Activated CD8-positive, alpha-beta memory T cell treated with anti-CD3 and anti-CD28 coated beads, Interleukin-2, amount 50 U/mL, for 24 hours (primary cell): ENCODE data around the gene SUCO.
"Not testable (repeated sequence)": the region's sequence is repeated elsewhere in the genome, so short reads cannot be mapped to it uniquely, and the experiment has no call there.

Experiments
- DNase-seq: peaks from one replicate; pipeline ENCODE4 v3.0.0-alpha.2; 2020; ENCODE audit errors: extremely low read depth

Gene SUCO

DNA sequence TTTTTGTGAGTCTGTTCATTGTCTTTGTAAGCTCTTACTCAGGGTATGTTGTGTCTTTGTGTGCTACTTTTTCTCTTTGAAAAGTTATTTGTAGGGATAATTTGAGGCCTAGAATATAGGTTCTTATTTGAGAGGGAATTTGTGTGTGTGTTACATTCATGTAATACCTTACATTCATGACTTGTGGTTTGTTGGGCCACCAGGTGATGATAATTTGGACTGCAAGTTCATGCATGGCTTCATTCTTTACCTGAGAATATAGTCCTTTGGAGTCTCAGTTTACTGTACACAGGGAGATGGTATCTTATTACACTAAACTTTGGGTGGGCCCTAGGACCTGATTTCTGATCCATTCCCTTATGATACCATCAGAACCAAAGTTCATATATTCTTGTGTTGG is 74.2 kb downstream of the SUCO start:
- DNase-seq, result no peak

DNA sequence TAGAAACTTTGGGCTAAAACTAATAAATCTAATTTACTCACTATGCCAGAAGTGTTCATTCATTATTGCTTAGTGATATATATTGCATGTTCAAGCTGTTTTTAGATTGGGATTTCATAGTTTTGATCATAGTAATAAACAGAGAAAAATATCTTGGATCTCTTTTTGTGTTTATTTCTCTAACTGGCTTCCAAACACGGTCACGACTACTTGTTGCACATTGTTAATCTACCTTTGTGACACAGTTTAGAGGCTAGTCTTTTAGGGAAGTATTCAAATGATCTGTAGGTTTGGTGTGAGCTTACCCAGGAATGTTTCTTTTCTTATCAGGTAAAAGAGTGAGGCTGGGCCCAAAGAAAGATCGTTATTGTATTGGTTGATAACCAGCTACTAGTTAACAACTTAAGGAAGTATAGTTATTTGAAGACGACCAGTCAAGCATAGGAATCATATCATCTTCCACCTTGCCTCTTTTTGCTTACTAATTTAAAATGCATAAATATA is 75.2 kb downstream of the SUCO start:
- no peak for DNase-seq

DNA sequence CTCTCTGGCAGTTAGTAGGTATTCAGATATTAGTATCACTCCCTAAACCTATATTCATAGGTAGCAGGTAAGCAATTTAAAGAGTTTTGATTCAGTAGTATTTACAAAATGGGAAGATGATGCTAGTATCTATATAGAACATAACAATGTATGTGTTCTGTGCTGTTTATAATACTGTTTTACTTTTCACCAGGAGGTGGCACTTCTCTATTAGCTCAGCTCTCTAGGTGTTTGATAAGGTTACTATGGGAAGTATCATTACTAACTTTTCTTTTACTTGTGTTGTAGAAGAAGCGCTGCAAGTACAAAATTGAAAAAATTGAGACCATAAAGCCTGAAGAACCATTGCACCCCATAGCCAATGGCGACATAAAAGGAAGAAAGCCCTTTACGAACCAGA is 76.6 kb downstream of the SUCO start:
- DNase-seq, result no peak

DNA sequence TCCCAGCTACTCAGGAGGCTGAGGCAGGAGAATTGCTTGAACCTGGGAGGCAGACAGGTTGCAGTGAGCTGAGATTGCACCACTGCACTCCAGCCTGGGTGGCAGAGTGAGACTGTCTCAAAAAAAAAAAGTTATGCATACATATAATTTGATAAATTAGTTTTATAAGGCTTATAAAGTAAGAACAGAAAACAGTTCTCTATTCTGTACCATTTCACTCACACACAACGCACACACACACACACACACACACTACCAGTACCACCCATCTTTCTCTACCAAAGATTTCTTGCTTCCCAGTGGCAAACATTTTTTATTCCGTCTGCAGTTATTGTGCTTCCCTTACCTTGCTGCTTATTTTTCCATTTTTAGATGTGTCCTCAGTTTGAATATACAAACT is 79.5 kb downstream of the SUCO start:
- no peak for DNase-seq

DNA sequence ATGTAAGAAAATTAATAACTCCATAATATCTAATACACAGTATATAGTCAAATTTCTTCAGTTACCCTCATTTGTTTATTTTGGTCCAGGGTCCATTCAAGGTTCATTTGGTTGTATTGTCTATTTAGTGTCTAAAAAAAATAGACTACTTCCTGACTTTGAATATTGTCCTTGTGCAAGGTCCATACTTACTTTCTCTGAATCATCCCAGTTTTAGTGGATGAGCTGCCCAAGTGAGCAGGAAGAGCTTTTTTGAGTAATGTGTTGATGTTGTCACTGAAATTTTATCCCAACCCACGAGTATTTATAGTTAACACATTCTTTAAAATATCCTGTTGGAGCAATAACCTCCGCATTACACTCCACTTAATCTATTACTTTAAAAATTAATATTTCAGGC is 80.3 kb downstream of the SUCO start:
- no peak for DNase-seq

DNA sequence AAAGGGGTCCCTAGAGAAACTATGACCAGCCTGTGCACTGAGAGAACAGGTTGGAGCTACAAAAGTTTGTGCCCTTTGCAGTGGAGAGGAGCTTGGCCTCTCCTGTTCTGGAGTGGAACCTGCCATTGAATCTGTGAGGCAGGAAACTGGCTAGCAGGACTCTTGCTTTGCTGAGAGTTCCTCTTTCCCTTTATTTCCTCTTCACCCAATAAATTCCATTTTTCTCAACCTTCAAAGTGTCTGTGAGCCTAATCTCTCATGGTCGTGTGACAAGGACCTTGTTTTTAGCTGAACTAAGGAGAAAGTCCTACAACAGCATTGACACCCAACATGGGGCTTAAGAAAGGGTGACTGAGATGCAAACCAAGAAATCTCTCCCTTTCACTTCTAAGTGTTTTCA is 83.2 kb downstream of the SUCO start:
- DNase-seq, result no peak

DNA sequence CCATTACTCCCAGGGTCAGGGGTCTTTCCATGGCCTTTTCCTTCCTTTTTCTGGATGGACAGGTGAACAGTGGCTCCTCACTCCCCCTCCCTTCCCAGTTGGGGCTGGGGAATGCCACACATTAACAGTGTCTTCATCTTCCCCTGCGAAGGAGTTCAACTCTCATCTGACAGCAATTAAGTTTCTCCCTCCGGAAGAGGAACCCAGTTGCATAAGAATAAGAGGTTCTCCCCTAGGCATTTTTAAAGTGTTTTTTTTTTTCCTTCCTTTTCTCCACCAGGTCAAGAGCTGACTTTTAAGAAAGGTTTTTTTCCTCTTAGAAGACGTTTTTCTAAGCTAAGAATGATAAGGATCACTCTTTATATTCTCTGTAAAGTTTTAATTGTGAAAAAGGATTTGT is 83.7 kb downstream of the SUCO start:
- DNase-seq, result no peak

DNA sequence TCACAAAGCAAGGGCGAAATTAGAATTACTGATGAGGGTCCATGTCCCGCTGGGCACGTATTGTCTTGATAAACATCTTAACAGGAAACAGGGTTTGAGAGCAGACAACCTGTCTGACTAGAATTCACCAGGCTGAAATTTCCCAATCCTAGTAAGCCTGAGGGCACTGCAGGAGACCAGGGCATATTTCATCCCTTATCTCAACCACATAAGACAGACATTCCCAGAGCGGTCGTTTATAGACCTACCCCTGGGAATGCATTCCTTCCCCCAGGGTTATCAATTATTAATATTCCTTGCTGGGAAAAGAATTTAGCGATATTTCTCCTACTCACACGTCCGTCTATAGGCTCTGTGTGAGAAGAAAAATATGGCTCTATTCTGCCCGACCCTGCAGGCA is 87.7 kb downstream of the SUCO start:
- not testable (repeated sequence) for DNase-seq

DNA sequence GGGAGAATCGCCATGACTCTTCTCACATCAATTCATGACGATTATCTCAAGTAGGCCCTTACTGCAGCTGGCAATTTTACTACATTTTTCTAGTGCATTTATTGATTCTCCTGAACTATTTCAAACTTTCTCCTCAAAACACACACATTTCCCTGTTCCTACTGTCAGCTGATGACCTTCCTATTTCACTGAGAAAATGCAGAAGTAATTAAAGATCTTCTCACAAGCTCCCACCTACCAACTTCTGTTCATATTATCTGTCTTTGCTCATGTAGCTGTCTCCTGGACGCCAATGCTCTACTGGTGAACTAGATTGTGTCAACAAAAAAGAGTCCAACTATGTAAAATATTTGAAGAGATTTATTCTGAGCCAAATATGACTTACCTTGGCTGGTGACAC is 89.6 kb downstream of the SUCO start:
- no peak for DNase-seq

DNA sequence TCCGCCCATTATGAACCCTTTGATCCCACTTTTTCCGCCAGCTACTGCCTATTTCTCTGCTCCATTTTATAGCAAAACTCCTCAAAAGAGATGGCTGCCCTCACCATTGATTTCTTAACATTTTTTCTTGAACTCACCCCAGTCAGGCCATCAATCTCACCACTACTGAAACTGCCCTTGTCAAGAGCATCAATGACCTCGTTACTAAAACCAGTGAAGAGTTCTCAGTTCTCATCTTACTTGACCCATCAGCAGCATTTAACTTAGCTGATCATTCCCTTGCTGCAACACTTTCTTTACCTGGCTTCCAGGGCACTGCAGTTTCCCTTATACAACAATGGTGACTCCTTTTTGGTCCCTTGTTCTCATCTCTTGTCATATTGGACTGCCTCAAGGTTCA is 90.8 kb downstream of the SUCO start:
- DNase-seq, result no peak

DNA sequence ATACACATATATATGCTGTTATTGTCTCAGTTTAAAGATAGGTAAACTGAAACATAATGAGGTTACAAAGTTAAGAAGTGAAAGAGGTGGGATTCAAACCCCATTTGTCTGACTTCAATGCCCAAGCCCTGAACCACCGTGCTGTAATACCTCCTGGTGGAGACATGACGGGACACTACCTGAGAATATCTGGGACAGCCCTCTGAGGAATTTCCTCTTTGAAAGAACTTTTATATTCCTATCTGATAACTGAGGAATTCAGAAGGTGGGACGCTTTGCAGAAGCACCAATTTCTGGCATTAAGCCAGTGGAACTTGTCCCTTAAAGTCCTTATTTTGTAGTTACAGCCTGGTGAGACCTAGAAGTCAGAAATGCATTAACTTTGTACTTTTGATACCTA is 93.9 kb downstream of the SUCO start:
- DNase-seq, result no peak

DNA sequence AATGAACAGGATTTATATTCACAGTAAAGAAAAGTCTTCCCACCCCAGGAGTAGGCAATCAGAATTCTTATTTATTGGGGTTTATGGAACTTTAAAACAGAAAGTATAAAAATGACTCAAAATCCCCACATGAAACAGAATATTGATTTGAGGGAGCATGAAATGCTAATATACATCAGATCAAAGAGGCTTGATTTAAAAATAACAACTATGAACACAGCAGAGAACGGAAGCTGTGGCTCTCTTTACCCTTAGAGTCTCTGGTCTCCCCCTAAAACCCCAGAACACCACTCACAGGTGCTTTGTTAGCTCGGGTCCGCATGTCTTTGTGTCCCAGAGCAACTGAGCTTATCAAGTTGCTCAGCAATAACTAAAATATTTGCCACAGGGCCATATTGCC is 94.8 kb downstream of the SUCO start:
- no peak for DNase-seq

DNA sequence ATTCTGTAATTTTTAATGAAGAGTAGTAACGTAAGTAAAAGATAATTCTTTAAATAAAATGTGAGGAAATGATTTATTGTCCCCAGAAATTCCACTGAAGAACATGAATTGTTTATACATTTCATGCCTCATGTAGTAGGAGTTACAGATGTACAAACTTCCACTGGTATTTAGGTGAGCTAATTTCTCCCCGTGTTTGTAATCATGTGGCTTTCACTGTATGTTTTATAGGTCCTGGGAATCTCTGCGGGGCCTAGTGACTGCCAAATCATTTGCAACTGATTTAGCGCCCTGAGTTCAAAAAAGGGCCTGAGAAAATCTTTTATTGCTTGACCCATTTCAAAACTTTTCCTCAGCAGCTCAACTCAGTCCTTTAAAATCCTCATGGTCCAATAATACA is 95.5 kb downstream of the SUCO start:
- no peak for DNase-seq

DNA sequence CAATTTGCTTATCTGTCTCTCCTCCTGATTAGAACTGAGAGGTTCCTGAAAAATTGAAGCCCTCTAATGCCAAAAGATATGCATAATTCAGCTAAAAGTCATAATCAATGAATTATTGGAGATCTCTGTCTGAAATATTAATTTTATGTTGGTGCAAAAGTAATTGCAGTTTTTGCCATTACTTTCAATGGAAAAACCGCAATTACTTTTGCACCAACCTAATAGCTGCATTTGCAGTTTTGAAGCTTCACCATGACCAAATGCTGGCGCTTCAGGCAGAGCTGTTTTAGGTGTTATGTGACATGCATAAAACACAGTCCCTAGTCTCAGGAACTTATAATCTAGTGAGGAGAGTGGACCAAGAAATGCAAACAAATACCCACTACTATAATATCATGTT is 96.2 kb downstream of the SUCO start:
- no peak for DNase-seq

DNA sequence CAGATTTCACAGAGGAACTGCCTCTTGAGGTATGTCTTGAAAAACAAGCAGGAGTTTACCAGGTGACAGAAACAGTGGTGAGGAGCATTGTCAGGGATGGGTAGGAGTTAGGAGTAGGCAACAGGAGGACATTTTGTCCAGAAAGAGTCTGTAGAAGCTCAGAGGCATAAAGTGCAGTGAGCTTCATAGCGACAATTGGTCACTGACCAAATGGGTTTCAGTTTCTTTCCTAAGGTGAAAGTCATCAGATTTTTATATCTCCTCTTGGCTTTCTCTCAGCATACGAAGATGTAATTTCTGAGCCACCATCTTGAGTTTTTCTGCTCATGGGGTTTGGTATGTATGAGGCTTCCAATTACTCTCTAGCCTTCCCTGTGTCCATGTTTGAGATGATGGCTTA is 96.7 kb downstream of the SUCO start:
- no peak for DNase-seq

DNA sequence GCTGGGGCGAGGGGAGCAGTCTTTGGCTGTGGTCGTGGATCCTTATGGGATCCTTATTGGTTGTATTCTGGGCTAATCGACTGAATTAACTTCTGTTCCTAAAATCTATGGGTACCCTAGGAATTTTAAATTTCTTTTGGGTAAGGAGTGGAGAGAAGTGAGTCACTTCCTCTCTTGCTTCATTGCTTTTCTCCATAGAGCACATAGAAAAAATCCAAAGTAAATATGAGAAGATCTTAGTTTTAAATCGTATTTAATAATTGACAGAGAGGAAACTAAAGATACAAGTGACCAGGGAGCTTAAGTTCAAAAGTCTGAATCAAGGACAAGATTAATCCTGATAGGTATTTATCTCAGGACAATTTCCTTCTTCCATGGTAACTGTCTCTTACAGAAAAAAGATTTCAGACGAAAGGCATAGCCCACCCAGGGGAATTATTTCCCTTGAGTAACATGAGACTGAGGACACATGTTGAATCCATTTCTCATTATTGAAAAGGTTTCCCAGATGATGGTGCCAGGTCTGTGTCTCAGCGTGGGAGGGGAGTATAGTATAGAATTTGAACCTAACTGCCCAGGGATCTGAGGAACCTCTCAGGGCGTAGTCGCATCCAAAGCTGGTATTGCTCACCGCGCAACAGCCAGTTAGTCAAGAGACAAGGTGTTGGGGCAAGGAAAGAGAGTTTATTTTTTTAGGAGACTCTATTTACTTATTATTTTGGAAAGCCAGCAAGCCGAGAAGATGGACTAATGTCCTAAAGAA is 97.3 kb downstream of the SUCO start:
- no peak for DNase-seq

DNA sequence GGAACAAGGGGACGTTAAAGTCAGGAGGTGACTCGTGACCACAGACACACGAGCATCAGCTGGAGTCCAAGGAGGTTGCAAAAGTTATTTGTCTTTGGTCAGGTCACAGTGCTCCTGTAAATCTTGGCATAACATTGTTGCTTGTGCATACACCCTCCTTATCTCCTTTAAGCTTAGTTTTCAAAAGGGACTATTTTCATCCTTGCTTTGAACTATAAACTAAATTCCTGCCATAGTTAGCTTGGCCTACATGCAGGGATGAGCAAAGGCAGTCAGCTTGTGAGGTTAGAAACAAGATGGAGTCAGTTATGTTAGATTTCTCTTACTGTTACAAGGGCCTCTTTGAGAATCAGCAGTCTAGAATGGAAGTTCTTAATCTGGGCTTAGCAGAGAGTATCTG is 97.9 kb downstream of the SUCO start:
- DNase-seq, result no peak

DNA sequence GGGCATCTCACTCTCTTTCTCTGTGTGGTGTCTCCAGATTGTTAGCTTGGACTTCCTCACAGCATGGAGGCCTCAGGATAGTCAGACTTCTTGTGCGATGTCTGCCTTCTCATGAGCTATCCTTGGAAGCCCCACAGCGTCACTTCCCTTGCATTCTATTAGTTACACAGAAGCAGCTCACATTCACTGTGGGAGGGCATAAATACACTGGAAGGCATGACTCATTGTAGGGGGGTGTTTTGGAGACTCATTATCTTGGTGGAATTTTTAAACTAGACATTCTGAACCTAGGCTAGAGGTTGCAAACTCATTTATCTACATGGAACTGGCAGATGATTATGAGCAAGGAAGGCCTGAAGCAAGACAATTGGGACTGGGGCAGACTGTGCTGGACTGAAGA is 104.6 kb downstream of the SUCO start:
- no peak for DNase-seq

DNA sequence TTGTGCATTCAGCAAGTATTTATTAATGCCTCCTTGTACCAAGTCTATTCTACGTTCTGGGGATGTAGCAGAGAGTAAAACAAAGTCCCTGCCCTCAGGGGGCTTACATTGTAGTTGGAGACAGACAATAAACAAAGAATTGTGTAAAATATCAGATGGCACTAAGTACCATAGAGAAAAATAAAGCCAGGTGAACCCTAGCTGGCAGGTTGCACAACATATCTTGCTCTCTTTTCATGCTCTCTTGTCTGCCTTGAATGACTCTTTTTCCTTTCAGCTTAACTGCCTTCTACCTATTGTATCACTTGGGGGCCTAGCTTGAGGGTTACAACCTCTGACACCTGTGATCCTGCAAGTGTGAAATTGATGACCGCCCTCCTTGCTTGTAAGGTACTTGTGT is 105.3 kb downstream of the SUCO start:
- no peak for DNase-seq

DNA sequence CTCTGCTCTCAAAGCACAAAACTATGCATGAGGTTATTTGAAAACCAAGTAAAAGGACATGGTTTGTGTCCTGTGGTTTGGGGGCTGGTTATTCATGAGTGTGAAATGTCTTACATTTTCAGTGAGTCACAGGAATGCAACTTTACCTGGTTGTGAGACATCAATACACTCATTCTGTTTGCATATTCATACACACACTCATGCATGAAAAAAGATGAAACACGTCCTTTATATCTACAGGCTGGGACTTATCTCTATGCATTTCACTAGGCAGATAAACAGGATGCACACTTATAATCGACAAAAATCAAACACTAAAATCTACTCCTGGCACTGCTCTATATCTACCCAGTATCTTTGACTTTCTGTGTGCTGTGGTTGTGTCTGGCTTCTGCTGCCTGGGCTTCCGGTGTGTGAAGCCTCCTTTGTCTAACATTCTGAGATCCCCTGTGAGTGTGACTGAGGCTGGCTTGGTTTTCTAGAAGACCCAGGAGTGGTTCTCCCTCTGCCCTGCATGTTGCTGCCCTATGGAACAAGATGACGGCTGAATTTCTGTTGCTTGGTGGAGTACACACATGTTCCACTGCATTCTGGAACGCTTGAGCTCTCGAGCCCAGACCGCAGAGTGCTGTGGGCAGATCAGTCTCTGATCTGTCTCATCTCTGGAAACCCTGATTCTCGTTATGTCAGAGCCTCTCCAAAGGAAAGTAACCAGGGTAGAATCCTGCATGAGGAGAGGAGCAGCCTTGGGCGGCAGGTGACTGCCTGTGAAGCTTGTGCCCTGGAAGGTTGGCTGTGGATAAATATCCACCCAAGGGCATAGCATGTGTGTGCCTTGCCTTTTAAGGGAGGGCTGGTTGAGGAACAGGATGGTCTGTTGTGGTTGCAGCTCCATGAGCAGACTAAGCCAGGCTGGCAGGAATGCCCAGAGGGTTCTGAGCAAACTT is 106.2 kb downstream of the SUCO start:
- DNase-seq, result no peak

DNA sequence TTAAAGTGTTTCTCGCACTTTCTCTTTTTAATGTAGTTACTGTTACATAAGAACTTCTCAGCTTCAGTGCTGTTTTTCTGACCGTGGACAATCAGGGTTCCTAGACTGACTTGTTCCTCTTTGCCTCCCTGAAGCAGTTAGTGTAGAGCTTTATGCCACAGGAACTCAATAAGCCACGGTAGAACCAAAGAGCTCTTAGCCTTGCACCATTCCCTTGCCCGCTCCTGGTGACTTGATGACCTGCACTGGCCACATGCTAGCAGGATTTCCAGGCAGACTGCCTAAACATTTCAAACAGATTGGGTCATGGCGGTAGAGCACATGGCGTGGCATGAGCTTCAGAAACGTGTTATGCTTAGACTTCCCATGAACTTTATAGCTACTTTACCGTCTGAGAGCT is 107.2 kb downstream of the SUCO start:
- DNase-seq, result no peak

DNA sequence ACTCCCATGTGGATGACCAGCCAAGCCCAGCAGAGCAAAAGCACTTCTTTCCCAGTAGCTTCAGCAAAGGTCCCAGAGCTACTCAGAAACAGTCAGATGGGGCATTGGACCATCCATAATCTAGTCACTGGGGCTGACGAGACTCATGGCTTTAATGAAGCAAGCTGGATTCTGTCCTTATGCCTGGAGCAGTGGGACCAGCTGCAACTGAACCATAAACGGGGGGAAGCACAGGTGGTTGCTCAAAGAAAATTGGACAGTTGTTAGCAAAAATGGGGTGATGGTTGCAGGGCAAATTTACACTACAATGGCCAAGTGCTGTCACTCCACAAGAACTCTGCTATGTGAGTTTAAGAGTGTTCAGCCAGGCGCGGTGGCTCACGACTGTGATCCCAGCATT is 108.5 kb downstream of the SUCO start:
- DNase-seq, result no peak

DNA sequence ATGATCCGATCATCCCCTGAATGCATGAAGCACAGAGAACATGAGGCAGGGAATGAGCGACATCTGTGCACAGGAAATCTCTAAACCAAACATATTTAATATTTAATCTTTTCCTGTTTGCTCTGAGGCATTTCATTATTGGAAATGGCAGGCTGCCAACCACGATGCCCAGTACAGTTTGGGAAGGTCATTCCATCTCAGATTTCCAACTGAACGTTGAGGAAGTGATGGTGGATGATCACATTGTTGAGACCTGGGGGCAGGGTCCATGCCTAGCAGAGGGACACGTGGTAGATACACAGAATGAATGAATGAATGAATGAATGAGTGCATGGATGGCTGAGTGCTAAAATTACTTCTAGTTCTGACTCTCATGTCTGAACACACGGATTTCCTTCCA is 110.0 kb downstream of the SUCO start:
- DNase-seq, result no peak
